HL-60 (cell line): ENCODE results near the gene PIAS4.
A peak's percentile ranks its signal among the peaks of the same experiment; 100 is the strongest.

Source experiments
- DNase-seq, 2 experiments: peaks; one replicate each; pipeline ENCODE4 v3.0.0-alpha.2; 2010 to 2020; ENCODE audit warnings: low read depth in 1 of 2, low spot score in 1 of 2
- H3K27ac ChIP-seq: fragments of 250-450 bp; sonication (Bioruptor Pico); replicated peaks from 2 replicates; pipeline ENCODE4 v1.5.1; 2020; ENCODE audit warnings: mild to moderate bottlenecking, moderate library complexity
- H3K27me3 ChIP-seq: fragments of 250-450 bp; sonication (Bioruptor Pico); 2 replicates; pipeline ENCODE4 v1.5.1; 2021; ENCODE audit warnings: mild to moderate bottlenecking, moderate library complexity; ENCODE audit not compliant: insufficient read depth, poor library complexity, severe bottlenecking
- H3K4me3 ChIP-seq: replicated peaks from 2 replicates; pipeline ENCODE4 v1.5.1; 2011; ENCODE audit warnings: mild to moderate bottlenecking, control low read depth, low read length; ENCODE audit not compliant: insufficient read depth
- GABPA ChIP-seq: IDR thresholded peaks from 2 replicates; pipeline ENCODE4 v1.6.1; 2012; ENCODE audit warnings: low read depth
- POLR2AphosphoS5 ChIP-seq: IDR thresholded peaks from 2 replicates; pipeline ENCODE4 v1.6.1; 2012; ENCODE audit warnings: low read depth
- SPI1 ChIP-seq: IDR thresholded peaks from 2 replicates; pipeline ENCODE4 v1.6.1; 2012; ENCODE audit warnings: low read depth, mild to moderate bottlenecking, borderline replicate concordance
- TF ChIP-seq, protein P1 (sequence below): IDR thresholded peaks from 2 replicates; pipeline ENCODE4 v1.6.1; 2012; ENCODE audit warnings: low read depth; ENCODE audit not compliant: insufficient replicate concordance
- TF ChIP-seq, protein P2 (sequence below): IDR thresholded peaks from one replicate; pipeline ENCODE4 v1.5.1; 2011; ENCODE audit warnings: low read length, control low read depth, inconsistent platforms; ENCODE audit not compliant: insufficient read depth

The PIAS4 gene

DNA sequence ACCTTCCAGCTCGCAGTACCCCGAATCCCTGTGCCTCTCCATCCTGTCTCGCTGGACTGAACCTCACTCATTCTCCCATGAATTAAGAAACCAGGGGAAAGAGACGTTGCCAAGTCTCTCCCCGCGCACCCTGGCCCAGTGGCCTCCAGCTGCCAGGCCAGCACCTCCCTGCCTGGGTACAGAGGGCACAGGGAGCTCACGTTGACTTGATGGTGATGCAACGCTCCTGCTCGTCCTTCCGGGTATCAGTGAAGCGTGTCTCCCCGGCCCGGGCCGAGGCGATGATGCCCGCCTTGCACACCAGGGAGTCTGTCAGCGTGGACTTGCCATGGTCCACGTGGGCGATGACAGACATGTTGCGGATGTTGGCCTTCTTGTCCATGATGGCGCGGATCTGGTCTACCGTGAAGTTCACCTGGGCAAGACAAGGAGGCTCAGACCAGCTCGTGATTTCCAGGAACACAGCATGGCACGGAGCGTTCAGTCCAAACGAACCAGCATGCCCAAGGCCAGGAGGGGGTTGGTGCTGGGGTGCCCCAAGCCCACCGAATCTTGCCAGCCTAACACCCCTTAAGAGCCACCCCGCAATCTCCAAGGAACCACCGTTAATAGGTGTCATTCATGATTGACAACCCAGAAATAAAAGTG is 23.5 kb upstream of the PIAS4 start:
- Histone ChIP-seq H3K27ac (peak overlapping the region; percentile 82), H3K27me3 (no peaks in the 10 kb centered on the region), H3K4me3 (peak overlapping the region; percentile 89)
- peak; percentile 73 to 75 for DNase-seq
- TF ChIP-seq, protein P1, sequence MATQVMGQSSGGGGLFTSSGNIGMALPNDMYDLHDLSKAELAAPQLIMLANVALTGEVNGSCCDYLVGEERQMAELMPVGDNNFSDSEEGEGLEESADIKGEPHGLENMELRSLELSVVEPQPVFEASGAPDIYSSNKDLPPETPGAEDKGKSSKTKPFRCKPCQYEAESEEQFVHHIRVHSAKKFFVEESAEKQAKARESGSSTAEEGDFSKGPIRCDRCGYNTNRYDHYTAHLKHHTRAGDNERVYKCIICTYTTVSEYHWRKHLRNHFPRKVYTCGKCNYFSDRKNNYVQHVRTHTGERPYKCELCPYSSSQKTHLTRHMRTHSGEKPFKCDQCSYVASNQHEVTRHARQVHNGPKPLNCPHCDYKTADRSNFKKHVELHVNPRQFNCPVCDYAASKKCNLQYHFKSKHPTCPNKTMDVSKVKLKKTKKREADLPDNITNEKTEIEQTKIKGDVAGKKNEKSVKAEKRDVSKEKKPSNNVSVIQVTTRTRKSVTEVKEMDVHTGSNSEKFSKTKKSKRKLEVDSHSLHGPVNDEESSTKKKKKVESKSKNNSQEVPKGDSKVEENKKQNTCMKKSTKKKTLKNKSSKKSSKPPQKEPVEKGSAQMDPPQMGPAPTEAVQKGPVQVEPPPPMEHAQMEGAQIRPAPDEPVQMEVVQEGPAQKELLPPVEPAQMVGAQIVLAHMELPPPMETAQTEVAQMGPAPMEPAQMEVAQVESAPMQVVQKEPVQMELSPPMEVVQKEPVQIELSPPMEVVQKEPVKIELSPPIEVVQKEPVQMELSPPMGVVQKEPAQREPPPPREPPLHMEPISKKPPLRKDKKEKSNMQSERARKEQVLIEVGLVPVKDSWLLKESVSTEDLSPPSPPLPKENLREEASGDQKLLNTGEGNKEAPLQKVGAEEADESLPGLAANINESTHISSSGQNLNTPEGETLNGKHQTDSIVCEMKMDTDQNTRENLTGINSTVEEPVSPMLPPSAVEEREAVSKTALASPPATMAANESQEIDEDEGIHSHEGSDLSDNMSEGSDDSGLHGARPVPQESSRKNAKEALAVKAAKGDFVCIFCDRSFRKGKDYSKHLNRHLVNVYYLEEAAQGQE = no peak
- TF ChIP-seq, protein P2, sequence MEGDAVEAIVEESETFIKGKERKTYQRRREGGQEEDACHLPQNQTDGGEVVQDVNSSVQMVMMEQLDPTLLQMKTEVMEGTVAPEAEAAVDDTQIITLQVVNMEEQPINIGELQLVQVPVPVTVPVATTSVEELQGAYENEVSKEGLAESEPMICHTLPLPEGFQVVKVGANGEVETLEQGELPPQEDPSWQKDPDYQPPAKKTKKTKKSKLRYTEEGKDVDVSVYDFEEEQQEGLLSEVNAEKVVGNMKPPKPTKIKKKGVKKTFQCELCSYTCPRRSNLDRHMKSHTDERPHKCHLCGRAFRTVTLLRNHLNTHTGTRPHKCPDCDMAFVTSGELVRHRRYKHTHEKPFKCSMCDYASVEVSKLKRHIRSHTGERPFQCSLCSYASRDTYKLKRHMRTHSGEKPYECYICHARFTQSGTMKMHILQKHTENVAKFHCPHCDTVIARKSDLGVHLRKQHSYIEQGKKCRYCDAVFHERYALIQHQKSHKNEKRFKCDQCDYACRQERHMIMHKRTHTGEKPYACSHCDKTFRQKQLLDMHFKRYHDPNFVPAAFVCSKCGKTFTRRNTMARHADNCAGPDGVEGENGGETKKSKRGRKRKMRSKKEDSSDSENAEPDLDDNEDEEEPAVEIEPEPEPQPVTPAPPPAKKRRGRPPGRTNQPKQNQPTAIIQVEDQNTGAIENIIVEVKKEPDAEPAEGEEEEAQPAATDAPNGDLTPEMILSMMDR = no peak
- TF ChIP-seq POLR2AphosphoS5 = peak; percentile 55; the same call in 1 of the 2 replicates

DNA sequence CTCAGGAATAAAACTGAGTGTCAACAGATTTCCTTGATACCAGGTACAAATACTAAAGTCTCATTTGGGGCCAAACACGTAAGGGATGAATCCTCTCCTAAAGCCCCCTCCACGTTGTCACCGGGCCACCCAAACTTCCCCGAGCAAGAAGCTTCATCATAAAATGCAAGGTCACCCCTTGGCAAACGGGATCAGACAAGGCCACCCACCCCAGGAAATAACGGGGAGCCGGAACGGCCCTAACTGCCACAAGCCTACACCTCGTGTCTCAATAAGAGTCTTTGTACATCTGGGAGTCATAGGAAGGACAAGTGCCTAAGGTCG is 23.0 kb upstream of the PIAS4 start:
- Histone ChIP-seq H3K4me3 (peak overlapping the region; percentile 89), H3K27me3 (no peaks in the 10 kb centered on the region), H3K27ac (peak overlapping the region; percentile 82)
- no peak for DNase-seq
- TF ChIP-seq, protein P2 = no peak
- TF ChIP-seq, protein P1 = no peak
- TF ChIP-seq SPI1 (no peak), GABPA (no peak), POLR2AphosphoS5 (no peak)

DNA sequence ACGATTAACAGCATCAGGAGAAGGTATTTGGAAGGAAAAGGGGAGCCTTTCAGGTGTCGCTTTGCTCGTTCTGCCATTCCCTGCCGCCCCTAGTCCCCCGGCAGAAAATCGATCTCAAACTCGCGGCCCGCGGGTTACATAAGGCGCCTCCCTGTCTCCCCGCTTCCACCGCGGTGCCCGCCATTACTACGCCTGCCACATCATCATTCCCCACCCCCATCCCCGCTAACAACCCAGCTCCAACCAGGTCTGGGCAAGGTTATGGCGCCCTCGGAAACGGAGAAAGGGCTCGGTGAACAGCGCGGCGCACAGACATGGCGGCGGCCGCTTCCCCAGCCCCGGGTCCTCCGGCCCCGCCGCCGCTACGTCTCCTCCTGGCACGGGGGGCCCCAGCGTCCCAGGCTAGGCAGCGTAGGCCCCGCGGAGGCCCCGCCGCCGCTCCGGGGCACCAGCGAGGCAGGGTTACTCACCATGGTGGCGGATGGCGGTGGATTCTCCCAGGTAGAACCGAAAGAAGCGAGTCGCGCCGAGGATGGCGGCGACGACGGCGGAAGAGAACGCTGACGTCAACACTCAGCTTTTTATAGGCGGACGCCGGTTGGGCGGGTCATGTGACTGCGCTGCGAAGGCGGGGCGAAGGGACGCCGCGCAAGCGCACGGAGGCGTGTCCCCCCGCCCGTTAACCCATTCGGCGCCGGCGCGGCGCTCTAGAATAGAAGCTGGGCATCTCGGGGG is 22.5 kb upstream of the PIAS4 start, which contains the start of gene EEF2:
TSS of gene EEF2 (minus strand) at position 556 of the 735 bp plus-strand sequence. CDS start at position 473, 83 bp downstream.
- DNase-seq = peak; percentile 82 to 94
- TF ChIP-seq SPI1 (no peak), POLR2AphosphoS5 (peak; percentile 99), GABPA (0 out of 2 replicates have a peak, but pooled peaks have one; percentile 24)
- TF ChIP-seq, protein P1 = peak; percentile 87
- Histone ChIP-seq H3K27ac (peak within 1 kb of the TSS; percentile 82), H3K4me3 (peak within 1 kb of the TSS; percentile 89), H3K27me3 (no peaks in the 10 kb centered on the region)
